Ureter (tissue), 1 donor: Measurements from ENCODE around the gene UNC93B1. TPM values are rescaled to one million over a fixed set of nuclear protein-coding genes. Genes with fewer than 3 reads are reported as not detected.

Source experiments
- DNase-seq: peaks from one replicate; pipeline ENCODE4 v3.0.0-alpha.2; 2020; ENCODE audit warnings: low spot score
- total RNA-seq: library from RNA; stranded (reverse); gene quantifications from one replicate; pipeline ENCODE4 v1.2.4, GENCODE V29; 2023
- donor health status: DM: yes; HTN: yes; CAD: no.

Gene UNC93B1, protein sequence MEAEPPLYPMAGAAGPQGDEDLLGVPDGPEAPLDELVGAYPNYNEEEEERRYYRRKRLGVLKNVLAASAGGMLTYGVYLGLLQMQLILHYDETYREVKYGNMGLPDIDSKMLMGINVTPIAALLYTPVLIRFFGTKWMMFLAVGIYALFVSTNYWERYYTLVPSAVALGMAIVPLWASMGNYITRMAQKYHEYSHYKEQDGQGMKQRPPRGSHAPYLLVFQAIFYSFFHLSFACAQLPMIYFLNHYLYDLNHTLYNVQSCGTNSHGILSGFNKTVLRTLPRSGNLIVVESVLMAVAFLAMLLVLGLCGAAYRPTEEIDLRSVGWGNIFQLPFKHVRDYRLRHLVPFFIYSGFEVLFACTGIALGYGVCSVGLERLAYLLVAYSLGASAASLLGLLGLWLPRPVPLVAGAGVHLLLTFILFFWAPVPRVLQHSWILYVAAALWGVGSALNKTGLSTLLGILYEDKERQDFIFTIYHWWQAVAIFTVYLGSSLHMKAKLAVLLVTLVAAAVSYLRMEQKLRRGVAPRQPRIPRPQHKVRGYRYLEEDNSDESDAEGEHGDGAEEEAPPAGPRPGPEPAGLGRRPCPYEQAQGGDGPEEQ
- total RNA-seq, result 98.3 TPM

- peak; percentile 92 for DNase-seq
Observed at GRCh38 chr11:68003846-68004550, at the start of gene UNC93B1. Gene UNC93B1, minus strand, starts transcription at chr11:68004097. Its CDS starts 54 bp downstream, at chr11:68004043.

DNA sequence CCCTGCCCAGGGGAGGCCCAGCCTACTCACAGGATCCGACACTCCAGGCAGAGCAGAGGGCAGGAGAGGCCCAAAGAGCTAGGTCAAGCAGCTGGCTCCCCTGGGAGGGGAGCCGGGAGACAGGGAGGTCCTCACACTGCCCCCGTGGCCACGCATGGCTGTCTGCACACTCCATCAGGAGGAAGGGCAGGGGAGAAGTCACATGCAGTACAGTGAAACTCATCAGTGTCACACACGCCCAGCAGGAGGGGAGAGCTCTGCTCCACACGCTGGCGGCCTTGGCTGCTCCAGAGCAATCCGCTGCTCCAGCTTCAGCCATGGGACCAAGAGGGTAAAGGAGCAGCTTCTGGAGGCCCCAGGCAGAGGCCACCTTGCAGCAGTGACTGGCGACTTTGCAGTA is 49.2 kb upstream of the UNC93B1 start:
- no peak for DNase-seq

DNA sequence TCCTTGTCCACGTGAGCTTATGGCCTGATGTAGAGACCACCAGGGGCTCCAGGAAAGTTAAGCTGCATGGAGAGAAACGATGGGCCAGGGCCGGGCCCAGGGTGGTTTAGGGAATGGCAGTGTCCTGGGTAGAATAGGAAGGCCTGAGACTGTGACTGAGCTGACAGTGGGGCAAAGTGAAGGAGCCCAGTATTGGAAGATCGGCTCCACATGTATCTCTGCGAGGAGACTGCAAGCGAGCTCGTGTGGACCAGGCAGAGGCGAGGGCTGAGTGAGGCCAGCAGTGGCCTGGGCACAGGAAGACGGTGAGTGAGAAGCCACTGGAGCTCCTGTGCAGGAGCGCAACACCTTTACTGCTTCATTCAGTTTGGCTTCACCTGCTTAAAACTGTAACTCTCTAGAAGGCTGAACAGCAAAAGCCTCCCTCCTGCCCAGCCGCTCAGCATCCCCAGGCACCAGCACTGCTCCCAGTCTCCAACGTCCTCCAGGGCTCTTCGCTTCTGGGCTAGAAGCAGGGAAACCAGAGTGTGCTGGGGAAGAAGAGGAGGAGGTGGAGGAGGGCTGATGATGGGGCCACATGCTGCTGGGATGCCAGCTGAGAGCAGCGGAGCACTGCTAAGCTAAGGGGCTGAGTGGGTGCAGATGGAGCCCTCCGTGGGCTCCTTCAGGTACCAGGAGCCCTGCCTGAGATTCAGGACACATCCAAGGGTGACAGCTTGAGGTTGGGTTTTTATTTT is 48.4 kb upstream of the UNC93B1 start:
- no peak for DNase-seq

GRCh38 chr11:68051191-68052136 is 47.6 kb upstream of the UNC93B1 start:
- DNase-seq, result no peak

DNA sequence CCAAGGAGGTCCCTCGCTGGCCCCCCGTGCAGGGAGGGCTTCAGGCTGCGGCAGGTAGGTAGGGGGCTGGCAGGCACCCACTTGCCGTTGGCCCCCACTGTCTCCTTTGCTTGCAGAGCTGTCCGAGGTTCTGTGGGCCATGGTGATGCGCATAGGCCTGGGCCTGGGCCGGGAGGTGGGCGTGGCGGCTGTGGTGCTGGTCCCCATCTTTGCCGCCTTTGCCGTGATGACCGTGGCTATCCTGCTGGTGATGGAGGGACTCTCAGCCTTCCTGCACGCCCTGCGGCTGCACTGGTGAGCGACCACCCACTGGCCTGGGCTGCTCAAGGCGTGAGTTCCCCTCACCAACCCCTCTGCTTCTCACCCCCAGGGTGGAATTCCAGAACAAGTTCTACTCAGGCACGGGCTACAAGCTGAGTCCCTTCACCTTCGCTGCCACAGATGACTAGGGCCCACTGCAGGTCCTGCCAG is 46.5 kb upstream of the UNC93B1 start:
- DNase-seq, result no peak

DNA sequence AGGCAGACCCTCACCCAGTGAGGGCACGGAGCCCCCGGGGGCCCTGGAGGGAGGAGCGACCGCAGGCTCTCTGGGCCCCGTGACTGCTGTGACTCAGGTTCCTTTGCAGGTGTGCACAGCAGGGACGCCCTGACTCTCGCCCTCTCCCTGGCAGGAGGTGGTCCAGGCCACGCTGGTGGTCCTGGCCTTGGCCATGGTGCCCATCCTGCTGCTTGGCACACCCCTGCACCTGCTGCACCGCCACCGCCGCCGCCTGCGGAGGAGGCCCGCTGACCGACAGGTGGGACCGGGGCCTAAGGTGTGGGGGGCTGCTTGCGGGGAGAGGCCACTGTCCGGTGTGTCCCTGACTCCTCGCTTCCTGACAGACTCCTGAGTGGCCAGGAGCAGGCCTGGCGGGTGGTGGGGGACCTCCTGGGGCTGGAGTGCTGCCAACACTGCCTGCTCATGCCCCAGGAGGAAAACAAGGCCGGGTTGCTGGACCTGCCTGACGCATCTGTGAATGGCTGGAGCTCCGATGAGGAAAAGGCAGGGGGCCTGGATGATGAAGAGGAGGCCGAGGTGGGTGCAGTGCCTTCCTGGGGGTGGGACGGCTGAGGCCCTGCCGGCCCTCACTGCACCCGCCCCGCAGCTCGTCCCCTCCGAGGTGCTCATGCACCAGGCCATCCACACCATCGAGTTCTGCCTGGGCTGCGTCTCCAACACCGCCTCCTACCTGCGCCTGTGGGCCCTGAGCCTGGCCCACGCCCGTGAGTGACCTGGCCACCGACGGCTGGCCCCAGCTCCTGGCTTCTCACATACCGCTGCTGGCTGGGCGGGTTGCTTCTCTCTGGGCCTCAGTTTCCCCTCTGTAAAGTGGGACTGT is 45.8 kb upstream of the UNC93B1 start:
- no peak for DNase-seq

DNA sequence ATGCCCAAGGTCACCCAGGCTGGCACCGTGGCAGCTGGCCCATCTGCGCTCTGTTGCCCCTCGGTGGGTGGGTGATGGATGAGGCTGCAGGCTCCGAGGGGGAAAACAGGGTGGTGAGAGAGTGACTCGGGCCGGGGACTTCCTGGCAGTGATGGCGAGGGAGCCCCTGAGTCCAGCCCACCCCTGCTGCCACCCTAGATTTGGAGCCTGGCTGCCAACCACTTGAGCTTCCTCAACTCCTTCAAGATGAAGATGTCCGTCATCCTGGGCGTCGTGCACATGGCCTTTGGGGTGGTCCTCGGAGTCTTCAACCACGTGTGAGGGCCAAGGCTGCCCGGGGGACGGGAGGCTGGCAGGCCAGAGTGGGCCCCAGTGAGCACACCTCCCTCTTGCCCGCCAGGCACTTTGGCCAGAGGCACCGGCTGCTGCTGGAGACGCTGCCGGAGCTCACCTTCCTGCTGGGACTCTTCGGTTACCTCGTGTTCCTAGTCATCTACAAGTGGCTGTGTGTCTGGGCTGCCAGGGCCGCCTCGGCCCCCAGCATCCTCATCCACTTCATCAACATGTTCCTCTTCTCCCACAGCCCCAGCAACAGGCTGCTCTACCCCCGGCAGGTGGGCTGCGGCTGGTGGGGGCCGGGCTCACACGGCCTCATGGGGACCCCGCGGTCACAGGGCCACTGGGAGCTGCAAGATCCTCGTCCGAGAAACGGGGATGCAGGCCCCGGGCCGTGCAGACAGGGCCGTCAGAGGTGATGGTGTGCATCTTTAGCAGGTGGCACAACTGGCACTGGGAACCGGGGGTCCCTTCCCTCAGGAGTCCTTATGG is 45.0 kb upstream of the UNC93B1 start:
- DNase-seq, result no peak

DNA sequence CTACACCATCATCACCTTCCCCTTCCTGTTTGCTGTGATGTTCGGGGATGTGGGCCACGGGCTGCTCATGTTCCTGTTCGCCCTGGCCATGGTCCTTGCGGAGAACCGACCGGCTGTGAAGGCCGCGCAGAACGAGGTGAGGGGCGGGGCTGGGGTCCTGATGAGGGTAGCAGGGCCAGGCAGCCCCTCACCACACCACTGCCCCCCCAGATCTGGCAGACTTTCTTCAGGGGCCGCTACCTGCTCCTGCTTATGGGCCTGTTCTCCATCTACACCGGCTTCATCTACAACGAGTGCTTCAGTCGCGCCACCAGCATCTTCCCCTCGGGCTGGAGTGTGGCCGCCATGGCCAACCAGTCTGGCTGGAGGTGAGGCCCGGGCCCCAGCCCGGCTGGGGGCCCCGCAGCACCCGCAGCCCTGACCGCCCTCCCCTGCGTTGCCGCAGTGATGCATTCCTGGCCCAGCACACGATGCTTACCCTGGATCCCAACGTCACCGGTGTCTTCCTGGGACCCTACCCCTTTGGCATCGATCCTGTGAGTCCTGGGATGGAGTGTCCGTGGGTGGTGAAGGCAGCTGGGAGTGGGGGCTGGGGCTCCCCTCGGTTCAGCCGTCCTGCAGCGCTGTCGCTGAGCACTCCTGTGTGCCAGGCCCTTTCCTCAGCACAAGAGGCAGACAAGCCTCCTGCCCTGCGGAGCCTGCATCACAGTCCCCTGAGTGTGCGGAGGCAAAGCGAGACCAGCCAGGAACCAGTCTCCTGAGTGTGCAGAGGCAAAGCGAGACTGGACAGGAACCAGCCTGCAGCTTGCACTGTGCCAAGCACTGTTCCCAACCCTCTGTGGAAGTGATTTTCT is 43.8 kb upstream of the UNC93B1 start:
- DNase-seq, result no peak

GRCh38 chr11:68044898-68045351 is 41.0 kb upstream of the UNC93B1 start:
- no peak for DNase-seq

- no peak for DNase-seq
Observed at GRCh38 chr11:68044145-68044813, 40.4 kb upstream of the UNC93B1 start.

DNA sequence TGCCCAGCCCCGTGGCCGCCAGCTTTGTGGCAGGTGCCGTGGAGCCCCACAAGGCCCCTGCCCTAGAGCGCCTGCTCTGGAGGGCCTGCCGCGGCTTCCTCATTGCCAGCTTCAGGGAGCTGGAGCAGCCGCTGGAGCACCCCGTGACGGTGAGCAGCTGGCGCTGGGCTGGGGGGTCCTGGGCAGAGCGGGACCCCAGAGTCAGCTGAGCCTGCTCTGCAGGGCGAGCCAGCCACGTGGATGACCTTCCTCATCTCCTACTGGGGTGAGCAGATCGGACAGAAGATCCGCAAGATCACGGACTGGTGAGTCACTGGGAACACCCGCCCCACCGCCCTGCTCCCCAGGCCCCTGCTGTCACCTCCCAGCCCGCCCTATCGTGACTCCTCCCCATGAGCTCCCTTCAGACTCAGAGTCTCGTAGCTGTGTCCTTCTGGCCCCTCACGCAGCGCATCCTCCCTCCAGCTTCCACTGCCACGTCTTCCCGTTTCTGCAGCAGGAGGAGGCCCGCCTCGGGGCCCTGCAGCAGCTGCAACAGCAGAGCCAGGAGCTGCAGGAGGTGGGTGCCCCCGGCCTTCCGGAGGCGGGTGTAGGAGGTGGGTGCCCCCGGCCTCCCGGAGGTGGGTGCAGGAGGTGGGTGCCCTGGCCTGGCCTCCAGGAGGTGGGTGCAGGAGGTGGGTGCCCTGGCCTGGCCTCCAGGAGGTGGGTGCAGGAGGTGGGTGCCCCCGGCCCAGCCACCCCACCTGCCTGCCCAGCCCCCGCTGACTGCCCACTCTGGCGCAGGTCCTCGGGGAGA is 39.6 kb upstream of the UNC93B1 start:
- DNase-seq, result peak; percentile 75

DNA sequence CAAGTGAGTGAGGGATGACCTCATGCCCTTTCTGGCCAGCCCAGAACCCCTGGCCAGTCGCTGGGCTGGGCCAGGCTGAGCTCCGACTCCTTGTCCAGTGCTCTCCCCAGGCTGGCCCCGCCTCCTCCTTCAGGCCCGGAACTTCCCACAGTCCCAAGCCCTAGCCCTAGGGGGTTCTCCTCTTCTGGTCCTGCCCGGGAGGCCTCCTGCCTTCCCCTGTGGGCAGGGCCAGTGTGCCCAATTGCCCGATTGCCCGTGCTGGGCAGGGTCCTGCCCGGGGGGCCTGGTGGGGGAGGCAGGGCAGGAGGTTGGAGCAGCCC is 39.1 kb upstream of the UNC93B1 start:
- peak; percentile 41 for DNase-seq

DNA sequence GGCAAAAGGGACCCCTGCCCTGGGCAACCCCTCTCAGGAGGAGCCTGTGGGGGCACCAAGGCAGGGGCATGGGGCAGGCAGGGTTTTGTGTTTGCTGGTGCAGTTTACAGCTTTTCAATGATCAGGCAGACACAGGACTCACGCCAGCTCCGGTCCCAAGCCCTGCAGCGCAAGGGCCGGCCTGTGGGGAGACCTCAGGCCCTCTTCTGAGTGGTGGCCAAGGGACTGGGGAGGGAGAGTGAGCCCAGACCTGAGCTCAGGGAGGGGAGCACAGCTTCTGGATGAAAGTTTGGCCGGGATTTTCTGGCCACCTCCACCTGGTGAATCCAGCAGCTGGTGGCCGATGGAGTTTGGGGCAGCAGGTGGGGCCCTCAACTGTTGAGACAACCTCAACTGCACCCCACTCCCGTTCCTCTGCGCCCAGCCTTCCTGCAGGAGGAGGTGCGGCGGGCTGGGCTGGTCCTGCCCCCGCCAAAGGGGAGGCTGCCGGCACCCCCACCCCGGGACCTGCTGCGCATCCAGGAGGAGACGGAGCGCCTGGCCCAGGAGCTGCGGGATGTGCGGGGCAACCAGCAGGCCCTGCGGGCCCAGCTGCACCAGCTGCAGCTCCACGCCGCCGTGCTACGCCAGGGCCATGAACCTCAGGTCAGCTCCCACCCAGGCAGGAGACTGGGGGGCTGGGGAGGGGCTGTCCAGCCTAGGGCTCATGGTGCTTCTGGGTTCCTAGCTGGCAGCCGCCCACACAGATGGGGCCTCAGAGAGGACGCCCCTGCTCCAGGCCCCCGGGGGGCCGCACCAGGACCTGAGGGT is 38.5 kb upstream of the UNC93B1 start:
- no peak for DNase-seq

GRCh38 chr11:68041617-68042218 is 37.8 kb upstream of the UNC93B1 start:
- no peak for DNase-seq

- DNase-seq, result peak; percentile 49
Observed at GRCh38 chr11:68040957-68041591, 37.2 kb upstream of the UNC93B1 start.
